Nephron (organoid): ENCODE measurements around the gene ASIC2.

Experiments
- H3K27ac Mint-ChIP-seq, 3 experiments: 2 replicates each; pipeline ENCODE4 v1.8.0; 2020; ENCODE audit warnings: mixed read lengths in 3 of 3, mild to moderate bottlenecking in 2 of 3, moderate library complexity in 1 of 3
- H3K27me3 Mint-ChIP-seq: 2 replicates; pipeline ENCODE4 v1.8.0; 2021; ENCODE audit warnings: low read depth, mild to moderate bottlenecking, moderate library complexity, mixed read lengths
- H3K36me3 Mint-ChIP-seq: 2 replicates; pipeline ENCODE4 v1.8.0; 2020; ENCODE audit warnings: low read depth, mixed read lengths
- H3K4me1 Mint-ChIP-seq: 2 replicates; pipeline ENCODE4 v1.8.0; 2020; ENCODE audit warnings: mixed read lengths
- H3K4me3 Mint-ChIP-seq, 3 experiments: 2 replicates each; pipeline ENCODE4 v1.8.0; 2020; ENCODE audit warnings: mild to moderate bottlenecking in 3 of 3, mixed read lengths in 3 of 3, moderate library complexity in 2 of 3
- H3K9me3 Mint-ChIP-seq: 2 replicates; pipeline ENCODE4 v1.8.0; 2020; ENCODE audit warnings: mixed read lengths
- CTCF ChIP-seq, 3 experiments: fragments of 200-600 bp; sonication (generic); IDR thresholded peaks; one replicate each; pipeline ENCODE4 v1.5.0; 2021; ENCODE audit warnings: antibody characterized with exemption in 3 of 3; ENCODE audit not compliant: unreplicated experiment in 3 of 3

ASIC2 gene

GRCh38 chr17:33267271-33267790 lies 25.8 kb downstream of the ASIC2 start:
- Mint-ChIP-seq H3K4me1 (no peaks in the 10 kb centered on the region), H3K27ac (no peak overlapping the region), H3K9me3 (no peaks in the 10 kb centered on the region), H3K27me3 (peaks cover 9% of the 10 kb centered on the region), H3K36me3 (no peaks in the 10 kb centered on the region), H3K4me3 (no peak overlapping the region)
- no peak for TF ChIP-seq CTCF (IDR thresholded peaks at IDR 0.05; ENCODE audit: unreplicated experiment in 3 of 3)

GRCh38 chr17:33266611-33267010 lies 26.5 kb downstream of the ASIC2 start:
- Mint-ChIP-seq H3K27ac (no peak overlapping the region), H3K4me1 (no peaks in the 10 kb centered on the region), H3K4me3 (no peak overlapping the region), H3K9me3 (no peaks in the 10 kb centered on the region), H3K36me3 (no peaks in the 10 kb centered on the region), H3K27me3 (peaks cover 9% of the 10 kb centered on the region)
- TF ChIP-seq CTCF (IDR thresholded peaks at IDR 0.05; ENCODE audit: unreplicated experiment in 3 of 3) = no peak

- no peak overlapping the region for H3K27ac Mint-ChIP-seq
- no peaks in the 10 kb centered on the region for H3K9me3 Mint-ChIP-seq
- no peak for TF ChIP-seq CTCF (IDR thresholded peaks at IDR 0.05; ENCODE audit: unreplicated experiment in 3 of 3)
- H3K4me3 Mint-ChIP-seq = no peak overlapping the region
- peaks cover 9% of the 10 kb centered on the region for H3K27me3 Mint-ChIP-seq
- H3K4me1 Mint-ChIP-seq = no peaks in the 10 kb centered on the region
- no peaks in the 10 kb centered on the region for H3K36me3 Mint-ChIP-seq
Observed at GRCh38 chr17:33266116-33266515, 27.0 kb downstream of the ASIC2 start.

GRCh38 chr17:33263396-33263795 lies 29.7 kb downstream of the ASIC2 start:
- H3K27ac Mint-ChIP-seq = no peak overlapping the region
- TF ChIP-seq CTCF (IDR thresholded peaks at IDR 0.05; ENCODE audit: unreplicated experiment in 3 of 3) = no peak
- no peaks in the 10 kb centered on the region for H3K4me1 Mint-ChIP-seq
- peaks cover 9% of the 10 kb centered on the region for H3K27me3 Mint-ChIP-seq
- H3K4me3 Mint-ChIP-seq = no peak overlapping the region
- no peaks in the 10 kb centered on the region for H3K9me3 Mint-ChIP-seq
- H3K36me3 Mint-ChIP-seq = no peaks in the 10 kb centered on the region

- Mint-ChIP-seq H3K27me3 (peaks cover 2% of the 10 kb centered on the region), H3K4me1 (no peaks in the 10 kb centered on the region), H3K9me3 (no peaks in the 10 kb centered on the region), H3K36me3 (no peaks in the 10 kb centered on the region), H3K4me3 (no peak overlapping the region), H3K27ac (peak overlapping the region in 2 of 3 experiments; percentile 0 to 5)
- no peak for TF ChIP-seq CTCF (IDR thresholded peaks at IDR 0.05; ENCODE audit: unreplicated experiment in 3 of 3)
Observed at GRCh38 chr17:33262266-33263123, 30.6 kb downstream of the ASIC2 start.

GRCh38 chr17:33261820-33262219 lies 31.3 kb downstream of the ASIC2 start:
- no peaks in the 10 kb centered on the region for H3K36me3 Mint-ChIP-seq
- no peak for TF ChIP-seq CTCF (IDR thresholded peaks at IDR 0.05; ENCODE audit: unreplicated experiment in 3 of 3)
- no peaks in the 10 kb centered on the region for H3K9me3 Mint-ChIP-seq
- no peaks in the 10 kb centered on the region for H3K4me1 Mint-ChIP-seq
- H3K4me3 Mint-ChIP-seq = no peak overlapping the region
- H3K27ac Mint-ChIP-seq = no peak overlapping the region
- no peaks in the 10 kb centered on the region for H3K27me3 Mint-ChIP-seq
